ENCODE data around the gene KRT80.

The KRT80 gene

DNA sequence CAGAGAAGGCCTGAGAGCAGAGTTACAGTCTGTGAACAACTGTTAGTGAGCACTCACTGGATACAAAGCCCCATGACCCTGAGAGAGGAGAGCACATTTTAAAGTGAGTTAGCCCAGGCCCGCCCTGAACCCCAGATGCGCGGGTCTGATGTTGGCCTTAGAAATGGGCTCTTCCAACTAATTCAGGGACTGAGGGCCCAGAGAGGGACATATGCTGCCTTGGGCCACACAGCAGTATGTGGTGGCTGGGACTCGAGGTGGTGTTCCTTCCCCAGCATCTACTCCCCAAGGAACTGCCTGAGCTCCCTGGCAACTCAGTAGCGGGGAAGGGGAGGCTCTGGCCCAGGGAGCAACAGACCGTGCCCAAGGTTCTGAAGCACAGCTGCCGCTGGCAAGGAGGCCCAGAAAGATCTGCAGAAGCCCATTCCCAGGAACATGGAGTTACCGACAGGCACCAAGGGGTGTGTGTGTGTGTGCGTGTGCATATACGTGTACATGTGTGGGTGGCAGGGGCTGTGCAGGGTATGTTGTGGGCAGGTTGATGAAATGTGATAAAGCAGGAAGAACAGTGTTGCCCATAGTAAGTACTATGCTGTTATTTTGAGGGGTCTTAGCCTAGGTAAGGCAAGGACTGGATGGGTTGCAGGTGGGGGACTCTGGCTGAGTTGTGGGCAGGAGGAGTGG, 40.5 kb downstream of the KRT80 start:
- no peak for DNase-seq

GRCh38 chr12:52149651-52150241, 42.1 kb downstream of the KRT80 start:
- DNase-seq, result no peak

- DNase-seq, result no peak
Observed at GRCh38 chr12:52149182-52149641, 42.6 kb downstream of the KRT80 start.

GRCh38 chr12:52148464-52149181, 43.2 kb downstream of the KRT80 start:
- DNase-seq, result no peak

GRCh38 chr12:52147964-52148463, 43.8 kb downstream of the KRT80 start:
- no peak for DNase-seq

- DNase-seq, result no peak
Observed at GRCh38 chr12:52147367-52147963, 44.3 kb downstream of the KRT80 start.

DNA sequence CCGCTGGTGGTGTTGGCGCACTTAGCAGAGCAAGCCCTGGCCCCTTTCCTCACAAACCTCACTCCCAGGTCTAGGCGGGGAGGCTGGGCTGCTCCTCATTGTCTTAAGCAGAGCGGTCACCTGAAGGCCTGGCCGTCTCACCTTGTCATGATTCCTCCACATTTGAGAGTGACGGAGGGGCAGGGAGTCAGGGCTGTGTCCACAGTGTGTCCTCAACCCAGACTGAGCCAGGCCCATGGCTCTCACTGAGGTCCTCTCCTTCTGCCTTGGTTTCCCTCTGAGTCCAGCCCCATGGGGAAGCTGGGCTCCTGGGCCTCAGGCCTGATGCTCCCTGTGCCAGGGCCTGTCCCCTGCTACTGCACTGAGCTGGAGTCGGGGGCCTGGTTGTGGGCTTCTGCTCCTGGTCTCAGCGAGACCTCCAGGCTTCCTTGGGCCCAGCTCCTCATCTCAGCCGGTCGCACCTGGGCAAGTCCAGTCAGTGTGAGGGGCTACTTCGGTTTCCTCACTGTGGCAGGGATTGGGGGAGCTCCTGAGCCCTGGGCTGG, 44.9 kb downstream of the KRT80 start:
- no peak for DNase-seq

DNA sequence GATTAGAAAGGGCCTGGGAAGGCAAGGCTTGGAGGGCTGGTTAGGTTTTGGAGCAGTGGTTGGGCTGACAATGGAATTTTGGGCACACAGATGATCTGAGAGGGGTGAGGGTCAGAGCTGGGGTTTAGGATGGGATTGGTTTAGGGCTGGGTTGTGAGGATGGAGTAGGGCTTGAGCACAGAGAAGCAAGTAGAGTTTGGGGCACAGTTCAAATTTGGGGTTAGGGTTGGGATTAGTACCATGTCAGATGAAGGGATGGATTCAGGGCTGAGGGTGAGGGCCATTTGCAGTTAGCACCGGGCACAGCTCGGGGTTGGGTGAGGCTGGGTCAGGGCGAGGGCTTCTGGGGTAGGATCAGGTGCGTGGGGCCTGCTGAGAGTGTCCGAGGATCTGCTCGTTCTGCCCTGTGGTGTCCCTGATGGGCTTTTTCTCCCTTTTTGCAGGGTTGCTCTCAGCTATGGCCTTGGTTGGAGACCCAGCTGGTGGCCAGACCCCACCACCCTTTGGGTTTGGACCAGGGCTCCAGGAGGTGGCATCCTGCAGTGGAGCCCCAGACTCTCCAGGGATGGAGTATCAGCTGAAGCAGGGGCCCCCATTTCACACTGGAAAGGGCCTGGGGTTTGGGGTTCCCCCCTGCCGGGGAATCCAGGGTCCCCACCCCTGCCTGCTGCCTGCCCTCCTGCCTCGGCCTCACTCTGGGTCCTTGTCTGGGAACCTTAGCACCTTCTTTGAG, 45.6 kb downstream of the KRT80 start:
- DNase-seq, result no peak

DNA sequence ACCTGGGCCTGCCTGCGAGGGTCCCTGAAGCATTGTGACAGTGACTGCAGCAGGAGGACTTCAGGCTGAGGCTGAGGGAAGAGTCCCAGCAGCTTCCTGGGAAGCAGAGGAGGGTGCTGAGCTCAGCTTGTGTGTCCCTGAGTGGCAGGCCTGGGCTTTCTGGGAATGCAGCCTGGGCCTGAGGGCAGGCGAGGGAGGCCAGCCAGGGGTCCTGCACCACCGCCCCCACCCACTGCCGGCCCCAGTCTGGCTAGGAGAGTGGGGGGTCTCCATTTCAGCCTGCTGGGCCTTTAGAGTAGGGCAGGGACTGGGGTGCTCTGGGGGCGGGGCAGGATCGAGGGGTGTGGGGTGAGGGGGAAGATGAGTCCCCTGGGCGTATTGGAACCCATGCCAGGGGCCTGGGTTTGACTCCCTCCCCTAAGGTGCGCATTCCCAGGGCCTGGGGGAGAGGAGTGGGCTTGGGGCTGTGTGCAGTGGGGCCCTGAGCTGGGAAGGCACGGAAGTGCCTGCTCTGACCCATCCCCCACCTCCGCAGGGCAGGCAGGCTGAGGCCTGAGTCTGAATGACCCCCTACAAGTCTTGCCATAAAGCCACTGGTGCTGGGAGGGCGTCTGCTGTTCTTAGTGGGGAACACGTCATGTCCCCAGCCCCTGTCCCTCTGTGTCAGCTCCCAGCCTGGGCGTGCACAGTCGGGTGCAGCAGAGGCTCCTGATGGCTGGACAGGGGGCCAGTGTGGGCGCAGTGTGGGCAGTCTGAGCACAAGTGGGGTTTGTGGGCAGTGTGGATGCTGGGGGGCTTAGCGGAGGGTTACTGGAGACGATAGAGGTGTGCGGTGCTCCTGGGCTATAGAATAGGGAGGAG, 46.4 kb downstream of the KRT80 start:
- DNase-seq, result no peak

DNA sequence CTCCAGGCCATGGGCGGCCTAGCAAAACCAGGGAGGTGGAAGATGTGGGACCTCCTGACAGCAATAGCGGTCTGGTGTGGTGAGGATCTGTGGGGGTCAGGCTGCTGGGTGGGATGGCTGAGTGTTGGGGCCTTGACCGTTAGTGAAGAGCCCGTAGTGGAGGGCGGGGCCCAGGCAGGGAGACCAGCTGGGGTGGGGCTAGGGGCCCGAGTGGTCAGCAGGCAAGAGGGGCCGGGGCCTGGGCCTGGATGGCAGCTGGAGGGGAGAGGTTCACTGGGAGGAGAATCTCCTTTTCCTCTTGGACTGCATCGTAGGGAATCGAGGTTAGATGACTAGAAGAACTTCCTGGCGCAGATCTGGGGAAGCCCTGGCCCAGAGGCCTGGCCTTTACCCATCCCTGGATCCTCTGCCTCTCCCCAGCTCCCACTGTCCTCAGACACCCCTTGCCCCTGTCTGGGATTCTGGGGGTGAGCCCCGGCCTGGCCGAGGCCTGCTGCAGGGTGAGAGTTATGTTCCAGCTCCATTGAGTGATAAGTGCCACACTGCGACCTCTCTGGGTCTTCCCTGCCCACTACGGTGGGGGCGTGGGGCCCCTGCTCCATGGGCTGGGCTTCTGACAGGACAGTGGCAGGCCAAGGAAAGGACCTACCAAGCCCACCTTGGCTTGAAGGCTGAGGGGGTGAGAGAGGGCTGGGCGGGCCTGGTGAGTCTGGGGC, 47.1 kb downstream of the KRT80 start:
- no peak for DNase-seq

- no peak for DNase-seq
Observed at GRCh38 chr12:52142431-52142830, 49.4 kb downstream of the KRT80 start.

- DNase-seq, result no peak
Observed at GRCh38 chr12:52141875-52142274, 49.9 kb downstream of the KRT80 start.

DNA sequence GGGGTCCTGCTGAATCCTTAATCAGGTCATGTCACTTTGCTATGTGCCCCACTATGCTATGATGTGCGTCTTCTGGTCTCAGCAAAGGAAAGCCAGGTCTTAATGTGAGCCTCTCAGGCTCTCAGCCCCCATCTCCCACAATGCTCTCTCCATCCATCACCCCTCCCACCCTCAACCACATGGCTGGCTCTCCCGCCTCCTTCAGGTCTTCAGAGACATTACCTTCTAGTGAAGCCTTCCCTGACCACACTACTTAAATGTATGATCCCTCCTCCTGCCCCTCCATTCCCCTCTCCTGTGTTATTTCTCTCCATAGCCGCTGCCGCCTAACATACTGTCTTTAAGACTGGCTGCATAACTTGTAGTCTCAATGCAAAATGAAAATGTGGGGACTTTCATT, 50.5 kb downstream of the KRT80 start:
- no peak for DNase-seq

DNA sequence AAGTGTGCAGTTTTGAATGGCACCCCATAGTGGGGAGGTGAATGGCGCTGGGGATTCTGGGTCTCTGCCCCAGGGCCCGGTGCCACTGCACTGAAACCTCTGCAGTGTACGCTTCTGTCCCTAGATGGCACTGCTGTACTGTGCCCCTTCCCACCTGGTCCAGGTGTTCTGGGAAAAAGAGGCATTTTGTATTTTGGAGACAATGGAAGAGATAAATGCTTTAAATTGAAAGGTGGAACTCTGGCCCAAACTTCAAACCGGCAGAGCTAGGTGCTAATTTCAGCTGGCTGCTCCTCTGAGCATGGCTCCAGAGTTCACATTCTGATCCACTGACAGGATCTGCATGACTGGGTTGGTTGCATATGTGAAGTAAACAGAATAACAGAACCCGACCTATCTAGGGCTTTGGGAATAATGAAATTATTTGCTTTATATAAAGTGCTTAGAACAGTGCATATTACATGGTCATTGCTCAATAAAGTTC, 52.2 kb downstream of the KRT80 start:
- DNase-seq, result peak; percentile 56

DNA sequence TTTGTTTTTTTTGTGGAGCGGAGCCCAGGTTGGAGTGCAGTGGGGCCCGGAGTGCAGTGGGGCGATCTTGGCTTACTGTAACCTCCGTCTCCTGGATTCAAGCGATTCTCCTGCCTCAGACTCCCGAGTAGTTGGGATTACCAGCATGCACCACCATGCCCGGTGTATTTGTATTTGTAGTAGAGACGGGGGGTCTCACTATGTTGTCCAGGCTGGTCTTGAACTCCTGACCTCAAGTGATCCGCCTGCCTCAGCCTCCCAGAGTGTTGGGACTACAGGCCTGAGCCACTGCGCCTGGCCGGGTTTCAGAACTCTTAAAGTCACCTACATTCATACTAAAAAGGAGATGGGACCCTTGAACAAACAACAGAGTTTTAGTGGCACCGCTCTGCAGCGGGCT, 52.7 kb downstream of the KRT80 start:
- no peak for DNase-seq

DNA sequence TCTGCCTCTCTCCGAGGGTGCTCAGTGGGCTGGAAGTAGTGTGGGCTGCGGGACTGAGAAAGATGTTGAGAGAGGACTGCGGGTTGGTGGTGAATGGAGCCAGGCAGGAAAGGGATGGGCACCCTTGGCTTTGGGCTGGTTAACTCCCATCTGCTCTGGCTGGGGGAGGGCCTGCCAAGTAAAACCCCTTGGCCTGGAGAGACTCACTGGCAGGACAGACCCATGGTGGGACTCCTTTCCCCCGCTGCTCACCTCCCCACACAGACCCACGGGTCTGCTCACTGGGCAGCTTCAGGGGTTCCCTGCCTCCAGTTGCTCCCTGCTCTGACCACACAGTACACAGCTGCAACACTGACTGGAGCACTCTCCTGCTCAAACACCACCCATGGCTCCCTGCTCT, 54.1 kb downstream of the KRT80 start:
- DNase-seq, result no peak

DNA sequence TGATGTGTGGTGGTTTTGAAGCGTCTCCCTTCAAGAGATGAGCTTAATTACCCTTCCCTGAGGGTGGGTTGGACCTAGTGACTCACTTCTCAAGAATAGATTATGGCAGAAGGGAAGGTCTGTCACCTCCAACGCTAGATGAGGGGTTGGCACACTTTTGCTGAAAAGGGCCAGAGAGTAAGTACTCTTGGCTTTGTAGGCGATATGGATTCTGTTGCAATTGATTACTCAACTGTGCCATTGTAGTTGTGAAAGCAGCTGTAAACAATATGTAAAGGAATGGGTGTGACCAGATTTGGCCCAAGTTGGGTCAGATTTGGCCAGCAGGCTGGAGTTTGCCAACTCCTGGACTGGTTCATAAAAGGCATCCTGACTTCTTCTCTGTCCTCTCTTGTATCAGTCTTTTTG, 59.1 kb downstream of the KRT80 start:
- no peak for DNase-seq

- peak; percentile 99 for DNase-seq
Observed at GRCh38 chr12:52130711-52131110, 61.1 kb downstream of the KRT80 start.

DNA sequence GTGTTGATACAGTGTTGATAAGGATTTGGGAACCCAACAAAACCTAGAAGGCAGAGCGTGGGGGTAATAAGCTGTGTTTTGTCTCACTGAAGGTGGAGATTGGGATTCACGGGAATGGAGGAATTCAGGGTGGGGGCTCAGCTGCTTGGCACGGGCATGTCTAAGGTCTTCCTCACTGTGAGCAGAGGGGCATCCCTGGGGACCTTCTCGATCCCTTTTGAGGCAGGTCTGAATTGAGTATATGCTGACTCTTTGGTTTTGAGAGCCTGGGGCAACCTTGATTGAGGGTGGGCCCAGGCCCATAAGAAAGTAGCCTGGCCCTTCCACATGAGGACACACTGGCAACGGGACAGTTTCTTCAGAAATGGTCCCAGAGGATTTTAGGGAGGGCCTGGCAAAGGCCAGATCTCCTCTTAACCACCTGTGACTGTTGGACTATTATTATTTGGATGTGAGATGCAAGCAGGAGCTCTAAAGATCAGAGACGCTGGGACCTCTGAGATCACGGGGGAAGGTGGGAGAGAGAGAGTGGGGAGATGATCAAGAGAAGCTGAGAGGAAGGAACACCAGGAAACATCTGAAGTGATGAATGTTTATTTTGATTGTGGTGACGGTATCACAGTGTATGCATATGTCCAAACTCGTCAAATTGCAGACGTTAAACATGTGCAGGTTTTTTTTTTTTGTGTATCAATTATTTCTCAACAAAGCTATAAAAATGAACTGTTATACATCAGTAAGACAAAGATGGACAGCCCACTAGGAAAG, 63.9 kb downstream of the KRT80 start:
- no peak for DNase-seq

Data from NCI-H1417 treated with DMSO at 0.1 percent for 48 hours (cell line).